GDM1 (cell line): Measurements from ENCODE around the gene TSR3.

Experiments used
- DNase-seq: peaks from one replicate; lab custom pipeline; 2025; lab: John Stamatoyannopoulos, UW

The TSR3 gene

DNA sequence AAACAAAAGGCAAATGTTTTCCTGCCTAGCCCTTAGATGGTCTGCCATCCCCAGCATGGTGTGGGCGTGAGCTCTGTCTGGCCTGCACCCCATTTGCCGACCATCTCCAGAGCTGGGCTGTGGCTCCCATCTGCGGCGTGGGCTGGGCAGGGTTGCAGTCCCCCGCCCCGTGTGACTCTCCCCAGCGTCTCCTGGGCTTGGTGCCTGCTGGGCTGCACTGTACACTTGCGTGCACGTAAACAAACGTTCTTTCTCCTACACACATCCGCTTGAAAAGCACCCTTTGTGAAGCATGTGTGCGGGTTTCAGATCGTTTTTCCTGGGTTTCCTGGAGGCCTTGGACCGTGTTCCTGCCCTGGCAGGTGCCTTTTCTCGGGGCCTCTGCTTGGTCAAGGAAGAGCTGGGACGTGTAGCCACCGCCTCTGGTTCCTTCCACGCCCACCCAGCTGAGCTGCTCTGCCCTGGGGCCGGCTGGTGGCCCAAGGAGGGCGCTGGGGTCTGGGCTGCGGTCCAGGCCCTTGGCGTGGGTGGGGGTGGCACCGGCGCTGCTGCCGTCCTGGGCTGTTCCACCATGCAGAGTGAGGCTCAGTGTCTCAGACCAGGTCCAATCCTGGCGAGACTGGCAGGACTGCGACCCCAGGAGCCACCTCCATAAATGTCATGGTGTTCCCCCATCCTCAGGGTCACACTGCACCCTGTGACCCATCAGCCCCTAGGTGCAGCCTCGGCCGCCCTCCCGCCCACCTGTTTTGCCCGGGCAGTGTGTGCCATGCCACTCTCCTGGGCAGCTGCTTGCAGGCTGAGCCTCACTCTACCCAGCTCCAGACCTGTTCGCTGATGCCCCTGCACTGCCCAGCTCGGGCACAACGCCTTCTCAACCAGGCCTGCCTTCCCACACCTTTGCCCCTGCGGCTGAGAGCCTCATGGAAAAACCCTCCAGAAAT lies 28.1 kb downstream of the TSR3 start:
- DNase-seq = no peak

DNA sequence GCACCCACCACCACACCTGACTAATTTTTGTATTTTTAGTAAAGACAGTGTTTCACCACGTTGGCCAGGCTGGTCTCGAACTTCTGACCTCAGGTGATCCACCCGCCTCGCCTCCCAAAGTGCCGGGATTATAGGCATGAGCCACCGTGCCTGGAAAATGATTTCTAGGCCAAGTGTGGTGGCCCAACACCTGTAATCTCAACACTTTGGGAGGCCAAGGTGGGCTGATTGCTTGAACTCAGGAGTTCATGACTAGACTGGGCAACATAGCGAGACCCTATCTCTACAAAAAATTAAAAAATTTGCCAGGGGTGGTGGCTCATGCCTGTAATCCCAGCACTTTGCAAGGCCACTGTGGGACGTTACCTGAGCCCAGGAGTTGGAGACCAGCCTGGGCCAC lies 29.3 kb downstream of the TSR3 start:
- DNase-seq = no peak

DNA sequence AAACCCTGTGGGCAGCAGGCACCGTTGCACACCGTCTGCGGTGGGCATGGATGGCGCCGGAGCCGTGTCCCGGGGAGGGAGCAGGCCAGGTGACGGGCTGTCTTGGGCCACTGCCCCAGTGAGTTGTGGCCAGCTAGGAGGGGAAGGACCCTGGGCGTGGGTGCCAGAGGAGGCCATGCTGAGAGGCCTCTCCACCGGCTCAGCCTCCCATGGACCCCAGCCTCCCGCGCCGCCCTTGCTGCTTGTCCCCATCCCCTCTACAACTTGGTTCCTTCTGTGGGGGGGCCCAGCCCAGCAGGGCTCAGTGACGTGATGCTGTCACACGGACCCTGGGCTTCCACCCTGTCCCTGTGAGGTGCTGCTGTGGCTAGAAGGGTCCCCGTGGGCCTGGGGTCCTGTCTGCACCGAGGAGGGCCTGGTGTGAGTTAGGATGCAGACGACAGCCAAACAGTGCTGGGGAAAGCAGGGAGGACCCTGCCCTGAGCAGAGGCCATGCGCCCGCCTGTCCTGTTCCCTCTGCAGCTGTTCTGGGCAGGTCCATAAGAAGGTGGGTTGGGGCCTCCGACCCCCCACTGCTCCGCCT lies 30.9 kb downstream of the TSR3 start:
- no peak for DNase-seq

DNA sequence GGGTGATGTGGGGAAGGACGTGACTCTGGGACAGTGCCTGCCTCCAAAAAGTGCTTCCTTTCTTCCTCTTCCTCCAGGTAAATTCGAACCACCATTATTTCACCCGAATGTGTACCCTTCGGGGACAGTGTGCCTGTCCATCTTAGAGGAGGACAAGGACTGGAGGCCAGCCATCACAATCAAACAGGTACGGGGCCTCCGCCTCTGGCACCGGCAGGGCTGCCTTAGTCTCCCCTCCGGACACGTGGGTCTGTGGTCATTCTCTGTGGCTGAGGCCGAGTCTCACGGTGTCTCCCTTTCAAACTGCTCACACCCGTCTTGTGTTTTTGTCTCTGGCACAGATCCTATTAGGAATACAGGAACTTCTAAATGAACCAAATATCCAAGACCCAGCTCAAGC lies 31.6 kb downstream of the TSR3 start:
- DNase-seq = no peak

DNA sequence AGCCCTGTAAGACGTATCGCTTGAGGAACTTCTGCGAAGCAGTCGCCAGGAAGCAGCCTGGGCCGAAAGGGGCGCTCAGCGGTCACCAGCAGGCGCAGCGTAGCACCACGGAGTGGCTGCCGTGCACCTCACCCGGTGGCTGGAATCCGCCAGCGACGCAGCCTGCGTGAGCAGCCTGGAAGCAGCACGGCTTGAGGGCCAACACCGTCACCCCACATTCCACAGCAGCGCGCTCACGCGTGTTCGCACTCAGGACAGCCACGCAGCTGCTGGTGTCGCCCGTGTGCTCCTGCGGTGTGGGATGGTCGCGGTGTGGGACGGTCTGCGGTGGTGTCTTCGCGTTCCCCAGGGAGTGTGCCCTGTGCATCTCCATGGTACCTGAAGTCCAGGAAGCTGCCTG lies 32.6 kb downstream of the TSR3 start:
- DNase-seq = no peak

DNA sequence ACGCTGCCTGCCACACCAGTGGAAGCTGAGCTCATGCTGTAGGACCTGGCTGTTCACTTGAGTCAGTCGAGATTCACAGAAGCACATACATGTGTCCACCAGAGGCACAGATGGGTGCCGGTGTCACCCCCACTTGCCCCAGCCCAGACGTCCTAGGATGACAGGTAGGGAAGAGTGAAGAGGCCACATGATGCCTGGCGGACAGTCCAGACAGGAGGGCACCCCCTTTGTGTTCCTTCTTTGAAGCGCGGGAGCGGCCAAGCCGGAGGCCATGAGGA lies 33.5 kb downstream of the TSR3 start:
- no peak for DNase-seq

DNA sequence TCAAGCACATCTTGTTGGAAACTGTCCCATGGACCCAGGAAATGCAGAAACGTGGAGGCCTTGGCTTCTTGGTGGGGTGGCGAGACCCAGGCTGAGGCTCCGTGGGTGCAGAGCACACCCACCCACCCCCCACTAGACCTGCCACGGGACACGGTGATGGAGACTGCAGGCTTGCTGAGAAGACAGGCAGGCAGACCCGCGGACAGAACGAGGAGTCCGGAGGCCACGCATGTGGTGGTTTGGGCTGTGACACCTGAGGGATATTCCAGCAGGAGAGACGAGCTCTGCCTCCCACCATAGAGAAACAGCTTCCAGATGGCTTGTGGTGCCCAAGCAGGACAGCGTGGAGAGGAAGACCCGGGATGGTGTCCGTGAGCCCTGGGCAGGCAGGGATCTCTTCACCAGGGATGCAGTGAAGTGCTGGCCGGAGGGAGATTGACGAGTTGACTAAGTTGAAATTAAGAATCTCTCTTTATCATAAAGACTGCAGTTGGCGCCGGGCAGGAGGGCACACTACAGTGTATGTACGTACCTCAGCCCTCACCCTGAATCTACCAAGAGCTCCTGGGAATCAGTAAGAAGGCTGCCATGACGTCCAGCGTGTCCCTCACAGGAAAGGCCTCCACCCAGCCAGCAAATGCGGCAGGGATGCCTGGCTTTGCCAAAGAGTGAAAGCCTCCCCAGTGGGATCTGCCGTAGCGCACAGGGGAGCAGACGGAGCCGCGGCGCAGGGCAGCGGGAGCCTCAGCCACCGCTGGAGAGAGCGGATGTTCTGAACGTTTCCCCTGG lies 34.0 kb downstream of the TSR3 start:
- no peak for DNase-seq

DNA sequence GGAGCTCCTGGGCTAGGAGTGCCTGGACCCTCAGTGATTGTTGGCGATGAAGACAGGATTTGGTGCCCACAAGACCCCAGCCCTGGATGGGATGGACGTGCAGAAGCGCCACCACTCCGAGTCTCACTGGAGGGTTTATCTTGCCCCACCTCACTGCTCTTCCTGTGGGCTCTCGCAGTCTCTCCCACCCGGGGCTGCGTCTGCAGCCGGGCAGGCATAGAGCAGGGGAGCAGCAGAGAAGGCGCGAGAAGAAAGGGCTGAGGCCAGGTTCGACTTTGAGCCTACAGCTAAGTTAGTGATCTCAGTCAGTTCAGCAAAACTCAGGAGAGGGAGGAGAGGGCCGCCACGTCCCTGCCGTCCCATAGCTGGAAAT lies 35.7 kb downstream of the TSR3 start:
- no peak for DNase-seq

DNA sequence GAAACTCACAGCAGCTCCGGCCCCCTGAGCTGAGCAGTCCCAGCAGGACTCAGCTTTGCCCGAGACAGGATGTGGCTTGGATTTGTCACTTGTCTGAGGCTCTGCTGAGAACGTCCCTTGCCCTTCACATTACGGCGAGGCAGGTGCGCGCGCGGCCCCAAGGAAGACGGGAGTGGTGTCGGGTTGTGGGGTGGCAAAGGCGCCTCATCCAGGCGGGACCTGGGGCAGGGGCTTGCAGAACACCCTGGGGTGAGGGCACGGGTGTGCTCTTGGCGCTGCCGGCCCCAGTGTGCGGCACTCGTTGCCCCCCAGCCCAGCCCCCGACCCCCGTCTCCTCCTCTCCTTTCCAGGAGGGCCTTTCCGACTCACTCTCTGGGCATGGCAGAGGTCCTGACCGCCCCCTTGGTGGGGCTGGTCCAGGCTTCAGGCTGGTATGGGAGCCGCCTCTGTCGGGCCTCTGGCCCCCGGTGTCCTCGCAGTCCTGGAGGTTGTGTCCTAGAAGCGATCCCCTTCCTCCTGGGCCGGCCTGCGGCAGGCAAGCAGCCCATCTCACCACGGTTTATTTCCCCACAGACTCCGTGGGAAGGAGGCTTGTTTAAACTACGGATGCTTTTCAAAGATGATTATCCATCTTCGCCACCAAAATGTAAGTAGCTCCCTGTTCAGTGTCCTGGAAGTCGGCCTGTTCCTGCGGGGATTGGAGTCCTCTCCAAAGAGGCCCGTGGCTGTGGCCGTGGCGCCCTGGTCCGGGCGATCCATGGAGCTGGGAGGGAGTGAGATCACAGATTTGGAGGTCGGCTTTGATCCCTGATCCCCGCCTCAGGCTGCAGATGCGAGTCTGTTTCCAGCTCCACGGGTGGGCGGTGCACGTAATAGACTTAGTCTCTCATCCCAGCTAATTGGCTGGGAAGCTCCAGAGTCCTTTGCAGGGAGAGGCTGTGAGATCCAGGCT lies 36.3 kb downstream of the TSR3 start:
- DNase-seq = no peak

DNA sequence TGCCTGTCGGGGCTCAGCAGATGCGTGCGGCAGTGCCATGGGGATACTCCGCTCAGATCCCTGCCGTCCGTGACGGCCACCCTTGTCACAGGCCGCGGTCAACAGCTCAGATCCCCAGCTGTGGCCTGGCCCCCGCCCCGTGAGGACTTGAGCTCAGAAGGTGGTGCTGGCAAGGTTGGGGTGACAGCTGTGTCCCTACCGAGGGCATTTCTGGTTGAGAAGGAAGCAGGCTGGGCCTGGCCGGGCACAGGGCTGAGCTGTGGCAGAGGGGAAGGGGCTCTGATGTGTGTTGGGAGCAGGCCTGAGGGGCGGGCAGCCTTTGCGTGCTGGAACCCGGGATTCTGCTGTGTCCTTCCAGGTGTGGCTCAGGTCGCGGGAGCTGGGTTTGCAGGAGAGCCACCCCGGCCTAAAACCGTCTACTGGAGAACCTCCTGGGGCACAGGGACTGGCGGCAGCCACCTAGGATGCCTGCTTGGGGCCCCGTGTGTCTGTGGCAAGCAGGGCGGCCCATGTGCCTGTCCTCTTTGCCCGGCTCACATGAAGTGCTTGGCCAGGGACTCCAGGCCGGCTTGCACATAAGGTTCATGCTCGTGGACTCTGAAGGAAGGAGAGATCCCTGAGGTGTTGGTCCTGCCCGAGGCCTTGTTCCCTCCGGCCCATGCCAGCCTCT lies 37.1 kb downstream of the TSR3 start:
- no peak for DNase-seq

DNA sequence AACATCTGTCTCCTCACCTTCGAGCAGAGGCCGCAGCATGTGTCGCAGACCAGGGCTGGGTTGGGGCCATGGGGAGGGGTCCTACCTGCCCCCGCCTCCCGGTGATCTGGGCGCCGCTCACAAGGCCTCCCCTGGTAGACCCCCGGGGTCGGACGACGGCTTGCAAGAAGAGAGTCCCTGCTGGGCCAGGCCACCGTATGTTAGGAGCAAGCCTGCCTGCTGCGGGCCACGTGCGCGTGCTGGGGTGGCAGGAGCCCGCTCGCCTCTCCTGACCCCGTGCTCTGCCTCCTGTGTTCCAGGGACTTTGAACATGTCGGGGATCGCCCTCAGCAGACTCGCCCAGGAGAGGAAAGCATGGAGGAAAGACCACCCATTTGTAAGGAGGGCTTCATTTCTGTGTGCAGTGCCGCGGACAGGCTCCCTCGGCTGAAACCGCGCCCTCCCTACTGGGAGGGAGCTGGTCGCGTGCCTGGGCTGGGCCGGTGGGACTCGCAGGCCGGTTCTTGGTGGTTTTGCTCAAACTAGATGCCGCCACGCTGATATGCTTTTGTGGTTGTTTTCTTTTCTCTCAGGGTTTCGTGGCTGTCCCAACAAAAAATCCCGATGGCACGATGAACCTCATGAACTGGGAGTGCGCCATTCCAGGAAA lies 37.8 kb downstream of the TSR3 start:
- DNase-seq = no peak

DNA sequence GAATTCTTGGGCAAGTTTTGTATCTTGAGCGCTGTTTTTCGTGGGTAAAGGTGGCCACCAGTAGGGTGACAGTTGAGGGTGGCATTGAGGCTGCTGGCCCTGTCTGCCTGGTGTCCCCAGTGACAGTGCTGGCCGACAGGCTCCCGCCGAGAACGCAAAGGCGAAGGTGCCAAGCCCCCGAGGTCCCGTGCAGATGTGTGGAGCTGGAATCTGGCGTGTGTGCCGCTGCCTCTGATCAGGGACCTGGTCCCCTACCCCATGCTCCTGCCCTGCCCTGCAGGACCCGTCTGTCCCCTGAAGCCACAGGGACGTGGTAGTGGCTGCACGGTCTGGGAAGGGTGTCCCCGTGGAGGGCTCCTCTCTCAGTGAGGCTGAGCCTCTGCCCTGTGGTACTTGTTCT lies 38.8 kb downstream of the TSR3 start:
- no peak for DNase-seq

DNA sequence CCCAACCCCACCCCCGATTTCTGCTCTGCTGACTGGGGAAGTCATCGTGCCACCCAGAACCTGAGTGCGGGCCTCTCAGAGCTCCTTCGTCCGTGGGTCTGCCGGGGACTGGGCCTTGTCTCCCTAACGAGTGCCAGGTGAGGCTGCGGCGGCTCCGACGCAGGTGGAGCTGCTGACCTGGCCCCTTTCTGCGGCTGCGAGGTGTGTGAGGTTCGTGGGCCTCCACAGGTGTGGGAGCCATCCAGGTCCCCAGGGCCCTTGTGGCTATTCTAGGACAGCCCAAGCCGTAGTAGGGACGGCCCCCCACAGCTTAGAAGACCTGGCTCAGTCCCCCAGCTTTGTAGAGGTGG lies 39.2 kb downstream of the TSR3 start:
- DNase-seq = no peak

DNA sequence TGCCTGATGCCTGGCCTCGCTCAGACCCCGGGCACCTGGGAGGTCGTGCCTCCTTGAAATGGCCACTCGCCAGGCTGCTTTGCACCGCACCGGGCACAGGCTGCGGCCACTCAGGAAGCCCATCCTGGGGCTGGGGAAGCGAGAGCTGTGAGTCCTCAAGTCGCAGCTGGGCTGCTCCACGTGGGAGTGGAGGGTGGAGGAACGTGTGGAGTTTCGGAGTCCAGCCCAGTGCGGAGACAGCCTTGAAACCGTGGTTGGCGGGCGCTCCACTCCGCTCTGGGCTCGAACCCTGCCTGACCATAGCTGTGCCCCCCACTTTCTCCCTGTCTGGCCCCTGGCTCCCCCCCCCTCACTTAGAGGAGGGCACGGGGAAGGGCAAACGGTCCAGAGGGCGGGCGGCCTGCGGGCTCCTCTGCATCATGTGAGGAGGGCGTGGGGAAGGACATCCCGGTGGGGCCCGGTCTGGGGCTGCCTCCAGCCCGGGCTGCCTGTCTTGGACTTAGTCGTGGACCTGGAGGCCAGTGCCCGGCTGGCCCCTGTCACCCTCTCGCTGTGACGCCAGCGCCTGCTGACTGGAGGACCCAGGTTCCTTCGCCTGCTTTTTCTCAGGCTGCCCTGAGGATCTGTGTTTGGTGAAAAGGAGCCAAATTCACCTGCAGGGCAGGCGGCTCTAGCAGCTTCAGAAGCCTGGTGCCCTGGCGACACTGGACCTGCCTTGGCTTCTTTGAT lies 39.8 kb downstream of the TSR3 start:
- no peak for DNase-seq

DNA sequence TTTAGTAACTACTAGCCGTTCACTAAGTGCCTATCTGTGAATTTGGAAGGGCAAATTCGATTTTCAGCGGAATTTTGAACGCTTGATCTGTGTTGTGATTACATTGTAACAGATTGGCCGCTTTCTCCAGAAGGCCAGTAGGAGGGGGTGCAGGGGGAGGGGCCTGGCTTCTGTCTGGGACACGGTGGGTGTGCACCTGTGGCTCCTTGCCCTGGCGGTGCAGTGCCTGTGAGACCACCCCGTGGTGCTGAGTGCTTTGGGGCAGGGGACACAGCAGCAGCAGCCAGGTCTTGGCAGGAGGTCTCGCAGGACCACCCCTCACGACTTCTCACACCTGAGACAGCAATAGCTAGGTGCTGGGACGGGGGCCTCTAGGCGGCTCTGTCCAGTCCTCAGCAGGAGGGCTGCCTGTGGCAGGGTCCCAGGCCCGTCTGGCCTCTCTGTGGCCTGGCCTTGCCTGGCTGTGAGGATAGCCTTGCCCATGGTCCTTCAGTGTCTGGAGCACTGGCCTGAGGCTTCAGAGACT lies 40.4 kb downstream of the TSR3 start:
- no peak for DNase-seq

DNA sequence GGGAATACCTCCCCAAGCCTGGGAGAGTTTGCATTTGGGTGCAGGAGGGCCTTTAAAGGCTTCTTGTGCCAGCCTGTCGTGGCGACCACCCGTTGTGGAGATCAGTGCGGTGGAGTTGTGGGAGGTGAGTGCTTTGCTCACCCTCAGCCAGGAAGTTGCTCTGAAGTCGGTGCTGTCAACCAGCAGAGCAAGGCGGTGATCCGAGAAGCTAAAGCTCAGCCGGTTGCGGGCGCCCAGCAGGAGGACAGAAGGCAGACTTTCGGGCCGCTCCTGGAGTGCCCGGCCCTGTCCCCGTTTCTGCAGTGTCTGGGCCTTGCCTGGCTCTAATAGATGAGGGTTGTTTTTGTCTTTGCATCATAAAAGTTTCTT lies 40.9 kb downstream of the TSR3 start:
- DNase-seq = no peak

DNA sequence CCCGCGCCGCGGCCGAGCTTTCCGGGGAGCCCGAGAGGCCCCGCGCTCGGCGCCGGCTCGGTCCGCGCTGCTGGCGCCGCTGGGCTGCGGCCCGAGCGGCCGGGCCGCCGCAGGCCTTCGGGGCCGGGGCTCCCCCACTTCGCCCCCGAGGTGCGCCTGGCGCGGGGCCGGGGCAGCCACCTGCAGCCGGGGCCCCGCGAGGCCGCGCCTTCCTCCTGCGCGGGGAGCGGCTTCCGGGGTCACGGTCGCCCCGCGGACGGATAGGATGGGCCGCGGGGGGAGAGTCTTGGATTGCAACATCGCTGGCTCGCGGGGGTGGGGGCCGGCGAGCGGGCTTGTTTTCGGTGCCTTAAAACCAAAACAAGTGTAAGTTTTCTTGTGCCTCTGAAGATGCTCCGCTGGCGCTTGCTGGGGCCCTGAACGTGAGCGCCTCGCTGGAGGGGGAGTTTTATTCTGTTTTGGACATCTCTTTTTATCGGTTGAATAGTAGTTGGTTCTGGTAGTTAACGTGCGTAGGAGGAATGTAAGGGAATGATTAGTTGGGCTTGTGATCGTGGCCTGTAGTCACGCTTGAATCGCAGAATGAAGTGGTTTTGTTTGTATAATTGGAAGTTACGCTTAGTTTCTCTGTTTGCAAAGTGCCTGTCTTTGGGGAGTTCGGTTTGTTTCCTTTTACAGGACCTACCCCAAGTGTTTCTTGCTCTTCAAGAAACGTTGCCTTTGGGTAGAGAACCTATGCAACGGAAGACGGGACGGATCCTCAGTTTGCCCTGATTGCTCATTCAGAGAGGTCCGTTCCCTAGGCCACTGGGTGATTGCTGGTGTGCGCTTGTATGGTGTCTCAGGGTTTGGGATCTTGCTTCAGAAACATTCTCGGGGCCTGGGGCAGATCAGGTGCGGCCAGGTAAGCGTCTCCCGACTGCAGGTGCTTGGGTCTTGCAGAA lies 41.5 kb downstream of the TSR3 start:
- DNase-seq = no peak

DNA sequence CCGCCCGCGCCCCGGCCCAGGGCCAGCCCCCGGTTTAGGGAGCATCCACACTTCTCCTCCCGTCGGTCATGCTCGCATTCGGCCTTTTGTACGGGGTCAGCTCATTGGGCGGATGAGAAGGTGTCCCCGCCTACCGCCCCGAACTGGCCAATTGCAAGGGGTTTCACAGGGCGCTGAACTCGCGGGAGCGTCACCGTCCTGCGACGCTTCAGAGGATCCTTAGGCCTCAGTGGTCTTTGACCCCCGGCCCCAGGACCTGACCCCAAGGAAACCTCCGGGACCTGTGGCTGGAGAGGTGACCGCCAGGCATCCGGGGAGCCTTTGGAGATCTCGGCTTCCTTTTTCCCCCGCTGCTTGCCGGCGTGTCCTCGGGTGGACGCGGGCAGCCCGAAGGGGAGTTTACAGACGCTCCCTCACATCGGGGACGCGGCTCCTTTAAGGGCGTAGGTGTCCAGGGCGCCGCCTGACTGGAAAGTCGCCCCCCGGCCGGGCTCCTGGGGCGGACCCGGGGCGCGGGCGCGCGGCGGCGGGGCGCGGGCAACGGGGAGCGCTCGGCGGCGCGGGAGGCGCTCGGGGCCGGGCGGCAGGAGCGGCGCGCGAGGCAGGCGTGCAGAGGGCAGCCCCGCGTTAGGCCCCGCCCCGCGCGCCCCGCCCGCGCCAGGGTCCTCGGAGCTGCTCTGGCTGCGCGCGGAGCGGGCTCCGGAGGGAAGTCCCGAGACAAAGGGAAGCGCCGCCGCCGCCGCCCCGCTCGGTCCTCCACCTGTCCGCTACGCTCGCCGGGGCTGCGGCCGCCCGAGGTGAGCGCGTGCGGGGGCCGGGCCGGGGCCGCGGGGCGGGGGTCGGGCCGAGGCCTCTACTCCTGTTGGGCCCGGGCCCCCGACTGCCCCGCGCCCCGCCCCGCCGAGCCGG lies 42.4 kb downstream of the TSR3 start, which contains the start of gene UBE2I:
UBE2I (plus strand) TSS at position 660 of the 909 bp plus-strand sequence. CDS start 4,395 bp downstream, outside the sequence.
- DNase-seq = peak; percentile 96
